ENCODE measurements around the gene TEDC2.

TEDC2 gene

DNA sequence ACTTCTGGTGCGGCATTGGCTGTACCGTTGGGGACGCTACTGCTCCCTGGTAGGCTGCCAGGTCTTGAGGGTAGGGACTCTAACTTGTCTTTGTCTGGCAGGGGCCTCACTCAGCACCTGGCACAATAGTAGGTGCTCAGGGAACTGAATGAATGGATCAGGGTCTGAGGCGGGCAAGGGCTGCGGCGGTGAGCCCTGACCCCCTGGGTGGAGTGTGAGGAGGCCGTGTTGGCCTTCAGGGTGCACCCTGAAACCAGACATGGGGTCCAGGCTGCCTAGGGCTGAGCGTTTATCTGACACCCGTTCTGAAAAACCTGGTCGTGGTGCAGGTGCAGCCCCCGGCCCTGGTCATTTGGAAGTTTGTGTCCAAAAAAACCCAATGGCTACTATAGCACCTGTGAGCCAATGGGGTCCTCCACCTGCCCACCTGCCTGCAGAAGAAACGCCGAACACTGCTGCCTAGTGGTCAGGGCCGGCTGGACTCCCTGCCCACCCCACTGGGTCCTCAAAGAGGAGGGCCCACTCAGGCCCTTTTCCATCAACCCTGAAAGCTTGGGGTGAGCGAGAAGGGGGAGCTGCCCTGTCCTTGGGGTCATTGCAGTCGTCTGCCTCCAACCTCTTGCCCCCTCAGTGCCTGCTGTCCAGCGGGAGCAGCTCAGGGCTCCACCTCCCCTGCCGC is 49.0 kb downstream of the TEDC2 start:
- Mint-ChIP-seq H3K27ac (no peak overlapping the region), H3K9me3 (no peaks in the 10 kb centered on the region), H3K36me3 (ENCODE audit: low read depth) (no peaks in the 10 kb centered on the region), H3K27me3 (ENCODE audit: low read depth) (no peaks in the 10 kb centered on the region), H3K4me3 (no peak overlapping the region), H3K4me1 (ENCODE audit: low read depth) (peaks cover 6% of the 10 kb centered on the region)
- DNase-seq (ENCODE audit: low spot score), result no peak

DNA sequence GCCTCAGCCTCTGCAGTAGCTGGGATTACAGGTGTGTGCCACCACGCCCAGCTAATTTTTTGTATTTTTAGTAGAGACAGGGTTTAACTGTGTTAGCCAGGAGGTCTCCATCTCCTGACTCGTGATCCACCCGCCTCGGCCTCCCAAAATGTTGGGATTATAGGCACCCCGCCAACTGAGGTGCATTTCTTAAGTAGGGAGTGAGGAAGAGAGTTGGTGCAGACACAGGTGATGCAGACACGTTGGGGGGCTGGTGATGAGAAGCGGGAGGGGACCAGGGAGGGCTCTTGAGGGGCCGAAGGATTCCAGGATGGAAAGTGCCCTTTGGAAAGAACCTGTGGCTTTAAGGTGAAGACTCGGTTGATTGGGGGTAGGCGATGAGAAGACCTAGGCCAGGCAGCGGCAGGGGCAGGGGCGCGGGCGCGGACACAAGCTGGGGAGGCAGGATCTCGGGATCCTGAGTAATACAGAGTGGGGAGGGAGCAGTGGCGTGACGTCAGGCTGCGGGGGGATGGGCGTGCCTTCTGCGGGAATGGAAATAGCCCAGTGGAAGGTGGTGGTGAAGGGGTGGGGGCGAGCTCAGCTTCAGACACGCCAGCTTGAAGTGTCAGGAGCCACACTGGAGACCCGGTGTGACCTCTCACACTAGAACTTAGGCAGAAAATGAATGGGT is 51.4 kb downstream of the TEDC2 start:
- peaks cover 21% of the 10 kb centered on the region for H3K4me1 Mint-ChIP-seq (ENCODE audit: low read depth)
- H3K36me3 Mint-ChIP-seq (ENCODE audit: low read depth), result peaks cover under 1% of the 10 kb centered on the region
- no peak overlapping the region for H3K27ac Mint-ChIP-seq
- H3K9me3 Mint-ChIP-seq, result no peaks in the 10 kb centered on the region
- no peak overlapping the region for H3K4me3 Mint-ChIP-seq
- H3K27me3 Mint-ChIP-seq (ENCODE audit: low read depth), result no peaks in the 10 kb centered on the region
- no peak for DNase-seq (ENCODE audit: low spot score)

DNA sequence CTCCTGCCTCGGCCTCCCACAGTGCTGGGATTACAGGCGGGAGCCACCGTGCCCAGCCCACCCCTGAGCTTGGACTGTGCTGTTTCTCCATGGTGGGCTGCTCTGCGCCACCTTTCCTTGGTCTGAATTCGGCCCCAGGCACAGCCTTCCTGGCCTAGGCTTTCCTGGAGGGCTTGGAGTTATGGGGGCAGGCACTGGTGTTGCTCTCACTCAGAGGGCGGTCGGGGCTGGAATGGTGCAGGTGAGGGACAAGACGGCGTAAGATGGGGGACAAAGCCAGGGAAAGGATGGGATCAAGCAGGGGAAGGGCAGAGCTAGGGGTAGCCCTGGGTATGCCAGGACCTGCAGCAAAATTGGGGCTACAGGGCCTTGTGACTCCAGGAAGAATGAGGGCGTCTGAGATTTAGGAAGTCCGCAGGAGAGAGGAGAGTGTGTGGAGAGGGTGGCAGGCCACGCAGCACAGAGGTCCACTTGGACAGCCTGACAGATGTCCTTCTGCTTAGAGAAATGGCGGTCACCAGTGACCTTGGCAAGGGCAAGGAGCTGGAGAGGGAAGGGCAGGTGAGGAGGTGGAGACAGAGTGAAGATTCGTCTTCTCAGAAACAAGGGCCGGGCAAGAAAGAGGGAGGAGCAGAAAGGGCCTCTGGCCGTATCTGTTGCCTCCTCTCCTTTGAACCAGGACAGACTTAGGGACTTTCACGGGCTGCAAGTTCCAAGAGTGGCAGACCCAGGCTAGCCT is 52.3 kb downstream of the TEDC2 start:
- Mint-ChIP-seq H3K4me1 (ENCODE audit: low read depth) (peaks cover 29% of the 10 kb centered on the region), H3K36me3 (ENCODE audit: low read depth) (peaks cover 8% of the 10 kb centered on the region), H3K9me3 (no peaks in the 10 kb centered on the region), H3K27me3 (ENCODE audit: low read depth) (no peaks in the 10 kb centered on the region), H3K4me3 (peak overlapping the region; percentile 77), H3K27ac (peak overlapping the region; percentile 91)
- no peak for DNase-seq (ENCODE audit: low spot score)

DNA sequence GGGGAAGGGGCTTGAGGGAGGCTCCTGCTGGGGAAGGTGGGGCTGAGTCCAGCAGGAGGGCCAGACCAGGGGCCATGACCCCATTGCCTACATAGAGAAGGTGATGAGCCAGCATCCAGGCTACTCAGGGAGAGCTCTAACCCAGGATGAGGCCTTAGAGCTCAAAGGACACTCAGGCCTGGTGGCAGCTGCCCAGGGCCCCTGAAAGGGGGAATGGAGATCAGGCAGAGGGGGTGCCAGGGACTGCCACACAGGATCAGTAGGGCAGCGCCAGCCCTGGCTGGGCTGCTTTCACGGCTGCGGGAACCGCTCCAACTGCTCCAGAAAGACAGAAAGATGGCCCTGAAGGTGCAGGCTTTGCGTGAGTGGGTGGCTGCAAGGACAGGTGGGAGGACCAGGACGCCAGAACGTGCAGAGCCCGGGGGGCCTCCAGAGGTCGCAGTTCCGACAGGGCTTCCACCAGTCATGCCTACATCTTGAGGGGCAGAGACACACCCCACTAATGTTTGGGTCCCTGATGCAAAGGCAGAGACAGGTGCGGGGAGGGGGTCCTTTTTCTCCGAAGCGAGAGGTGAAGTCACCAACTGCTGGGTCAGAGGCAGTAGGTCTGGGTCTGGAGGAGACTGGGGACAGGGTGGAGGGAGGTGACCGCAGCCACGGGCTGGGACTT is 53.0 kb downstream of the TEDC2 start:
- H3K4me3 Mint-ChIP-seq, result peak overlapping the region; percentile 77
- DNase-seq (ENCODE audit: low spot score), result no peak
- peaks cover 10% of the 10 kb centered on the region for H3K36me3 Mint-ChIP-seq (ENCODE audit: low read depth)
- H3K27me3 Mint-ChIP-seq (ENCODE audit: low read depth), result no peaks in the 10 kb centered on the region
- peaks cover 29% of the 10 kb centered on the region for H3K4me1 Mint-ChIP-seq (ENCODE audit: low read depth)
- no peaks in the 10 kb centered on the region for H3K9me3 Mint-ChIP-seq
- peak overlapping the region; percentile 91 for H3K27ac Mint-ChIP-seq

DNA sequence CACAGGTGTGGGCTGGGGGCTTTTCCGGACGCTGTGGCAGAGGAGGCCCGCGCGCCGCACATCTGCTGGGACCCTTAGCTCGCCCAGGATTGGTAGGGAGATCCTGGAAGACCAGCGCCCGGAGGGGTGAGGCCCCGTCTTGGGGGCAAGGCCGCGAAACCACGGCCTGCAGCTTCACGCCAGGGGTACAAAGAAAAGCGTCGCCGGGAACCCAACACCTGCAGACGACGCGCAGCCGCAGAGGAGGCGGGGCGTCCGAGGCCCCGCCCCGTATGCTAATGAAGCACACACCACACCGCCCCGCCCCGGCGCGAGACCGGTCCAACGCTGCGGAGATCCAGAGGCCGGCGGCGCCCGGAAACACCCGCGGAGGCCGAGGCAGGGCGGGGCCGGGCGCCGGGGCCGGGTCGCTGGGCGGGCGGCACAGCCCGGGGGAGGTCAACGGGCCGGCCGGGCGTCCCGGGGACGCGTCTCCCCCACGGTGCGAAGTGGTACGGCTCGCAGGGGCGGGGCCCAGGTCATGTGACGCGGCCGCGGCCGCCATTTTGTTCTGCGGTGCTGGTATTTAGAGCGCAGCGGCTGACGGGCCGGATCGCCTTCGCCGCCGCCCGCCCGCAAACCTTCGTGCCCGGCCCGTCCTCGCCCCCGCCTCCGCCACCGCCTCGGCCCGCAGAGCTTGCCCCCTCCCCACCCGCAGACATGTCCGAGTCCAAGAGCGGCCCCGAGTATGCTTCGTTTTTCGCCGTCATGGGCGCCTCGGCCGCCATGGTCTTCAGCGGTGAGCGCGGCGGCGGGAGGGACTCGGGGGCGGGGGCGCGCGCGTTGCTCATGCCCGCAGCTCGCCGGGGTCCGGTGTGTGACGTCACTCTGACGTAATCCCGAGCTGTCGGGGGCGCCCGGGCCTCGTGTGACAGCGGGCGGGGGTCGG is 53.8 kb downstream of the TEDC2 start, which contains the start of gene ATP6V0C:
Gene ATP6V0C, plus strand, starts transcription at position 548 of the 928 bp plus-strand sequence. Its CDS starts 152 bp downstream, at position 700.
- H3K36me3 Mint-ChIP-seq (ENCODE audit: low read depth), result peaks cover 10% of the 10 kb centered on the region
- H3K27me3 Mint-ChIP-seq (ENCODE audit: low read depth), result no peaks in the 10 kb centered on the region
- peak within 1 kb of the TSS; percentile 93 for H3K27ac Mint-ChIP-seq
- peak; percentile 91 for DNase-seq (ENCODE audit: low spot score)
- H3K4me1 Mint-ChIP-seq (ENCODE audit: low read depth), result peaks cover 29% of the 10 kb centered on the region
- H3K9me3 Mint-ChIP-seq, result no peaks in the 10 kb centered on the region
- peak within 1 kb of the TSS; percentile 89 for H3K4me3 Mint-ChIP-seq
